HL-60/S4 treated with retinoic acid at 250 ng/mL for 4 days and 3 days (cell line): Measurements from ENCODE around the gene FCN3.
"Not testable (repeated sequence)": the region's sequence is repeated elsewhere in the genome, so short reads cannot be mapped to it uniquely, and the experiment has no call there.

Source experiments
- in situ Hi-C: fragments of 300-500 bp; cut with MboI; formaldehyde crosslinking; loops from 2 replicates; pipeline ENCODE4 v1.7.0; 2022; ENCODE audit warnings: low sequenced_read_pairs

Gene FCN3

GRCh38 chr1:27399251-27400025 is 24.8 kb upstream of the FCN3 start:
- in situ Hi-C loops: loop anchor here (10.0 kb wide), 3 partner anchors 95 to 265 kb away; partner anchors contain the start of gene AHDC1

- in situ Hi-C loops: loop anchor here (10.0 kb wide), 3 partner anchors 94 to 266 kb away; partner anchors contain the start of gene AHDC1
These were observed 24.0 kb upstream of the FCN3 start for GRCh38 chr1:27398405-27399149.

- in situ Hi-C loops: loop anchor here (10.0 kb wide), 3 partner anchors 93 to 267 kb away; partner anchors contain the start of gene AHDC1
These were observed 23.1 kb upstream of the FCN3 start for GRCh38 chr1:27397749-27398148.

GRCh38 chr1:27397110-27397509 is 22.5 kb upstream of the FCN3 start:
- in situ Hi-C loops: loop anchor here (10.0 kb wide), 3 partner anchors 92 to 268 kb away; partner anchors contain the start of gene AHDC1

GRCh38 chr1:27395441-27396195 is 21.0 kb upstream of the FCN3 start:
- in situ Hi-C loops: loop anchor here (10.0 kb wide), 3 partner anchors 91 to 269 kb away; partner anchors contain the start of gene AHDC1

- in situ Hi-C loops: loop anchor here (10.0 kb wide), 3 partner anchors 90 to 270 kb away; partner anchors contain the start of gene AHDC1
These were observed 20.3 kb upstream of the FCN3 start for GRCh38 chr1:27394925-27395324.

- in situ Hi-C loops: loop anchor here (10.0 kb wide), 3 partner anchors 89 to 271 kb away; partner anchors contain the start of gene AHDC1
These were observed 19.6 kb upstream of the FCN3 start for GRCh38 chr1:27394282-27394658.

- in situ Hi-C loops: loop anchor here (10.0 kb wide), 3 partner anchors 89 to 271 kb away; partner anchors contain the start of gene AHDC1
These were observed 19.1 kb upstream of the FCN3 start for GRCh38 chr1:27393641-27394281.

GRCh38 chr1:27392778-27393635 is 18.4 kb upstream of the FCN3 start:
- in situ Hi-C loops: loop anchor here (10.0 kb wide), 3 partner anchors 88 to 272 kb away; partner anchors contain the start of gene AHDC1

GRCh38 chr1:27392096-27392777 is 17.6 kb upstream of the FCN3 start, which contains the start of gene GPR3:
Gene GPR3, plus strand, starts transcription at chr1:27392622. Its CDS starts 1,177 bp downstream, at chr1:27393799.
- in situ Hi-C loops: loop anchor here (10.0 kb wide), 3 partner anchors 87 to 273 kb away; partner anchors contain the start of gene AHDC1

- in situ Hi-C loops: loop anchor here (10.0 kb wide), 3 partner anchors 87 to 273 kb away; partner anchors contain the start of gene AHDC1
These were observed 17.0 kb upstream of the FCN3 start for GRCh38 chr1:27391511-27392095.

- in situ Hi-C loops: no loop called here
These were observed 13.8 kb upstream of the FCN3 start for GRCh38 chr1:27388337-27389005.

GRCh38 chr1:27384797-27385196 is 10.2 kb upstream of the FCN3 start:
- in situ Hi-C loops: not testable (repeated sequence)

GRCh38 chr1:27383661-27384060 is 9.0 kb upstream of the FCN3 start:
- in situ Hi-C loops: no loop called here

- in situ Hi-C loops: no loop called here
These were observed 8.5 kb upstream of the FCN3 start, which contains the start of gene CD164L2 for GRCh38 chr1:27383039-27383605. Gene CD164L2, minus strand, starts transcription at chr1:27383333. Its CDS starts 94 bp downstream, at chr1:27383239.

GRCh38 chr1:27381969-27382762 is 7.5 kb upstream of the FCN3 start:
- in situ Hi-C loops: no loop called here
